Fibroblast of skin of back (primary cell): ENCODE measurements around the gene CTDSPL.

Source experiments
- DNase-seq: peaks from one replicate; pipeline ENCODE4 v3.0.0-alpha.2; 2013

Gene CTDSPL

GRCh38 chr3:37891227-37891626, 29.5 kb downstream of the CTDSPL start:
- DNase-seq: no peak

- DNase-seq: no peak
Measured at GRCh38 chr3:37892927-37893600, 31.4 kb downstream of the CTDSPL start.

- no peak for DNase-seq
Measured at GRCh38 chr3:37896827-37897226, 35.1 kb downstream of the CTDSPL start.

GRCh38 chr3:37897763-37898162, 36.1 kb downstream of the CTDSPL start:
- DNase-seq: no peak

- DNase-seq: no peak
Measured at GRCh38 chr3:37898424-37898823, 36.7 kb downstream of the CTDSPL start.

GRCh38 chr3:37899101-37899707, 37.5 kb downstream of the CTDSPL start:
- DNase-seq: no peak

- DNase-seq: no peak
Measured at GRCh38 chr3:37899711-37900306, 38.1 kb downstream of the CTDSPL start.

GRCh38 chr3:37901721-37902120, 40.0 kb downstream of the CTDSPL start:
- no peak for DNase-seq

- no peak for DNase-seq
Measured at GRCh38 chr3:37902674-37903073, 41.0 kb downstream of the CTDSPL start.

GRCh38 chr3:37903320-37903719, 41.6 kb downstream of the CTDSPL start:
- no peak for DNase-seq

GRCh38 chr3:37903734-37904133, 42.1 kb downstream of the CTDSPL start:
- DNase-seq: no peak

- DNase-seq: peak; percentile 50
Measured at GRCh38 chr3:37904601-37905000, 42.9 kb downstream of the CTDSPL start.

GRCh38 chr3:37905346-37905745, 43.7 kb downstream of the CTDSPL start:
- DNase-seq: no peak

- peak; percentile 71 for DNase-seq
Measured at GRCh38 chr3:37905987-37906674, 44.5 kb downstream of the CTDSPL start.

GRCh38 chr3:37906734-37907282, 45.1 kb downstream of the CTDSPL start:
- DNase-seq: no peak

- no peak for DNase-seq
Measured at GRCh38 chr3:37907371-37907770, 45.7 kb downstream of the CTDSPL start.

- no peak for DNase-seq
Measured at GRCh38 chr3:37907906-37908305, 46.2 kb downstream of the CTDSPL start.

- no peak for DNase-seq
Measured at GRCh38 chr3:37909067-37909911, 47.6 kb downstream of the CTDSPL start.

- DNase-seq: no peak
Measured at GRCh38 chr3:37910671-37911400, 49.2 kb downstream of the CTDSPL start.

GRCh38 chr3:37912052-37912733, 50.5 kb downstream of the CTDSPL start:
- no peak for DNase-seq

GRCh38 chr3:37913522-37913921, 51.8 kb downstream of the CTDSPL start:
- no peak for DNase-seq
